HCT116 (cell line): ENCODE results near the gene CCDC40. TPM values are rescaled to one million over a fixed set of nuclear protein-coding genes. Genes with fewer than 3 reads are reported as not detected.

Source experiments
- ATAC-seq: fragments of 200-7000 bp; cut with Tn5 transposase; 2 replicates; pipeline ENCODE4 v1.9.1; 2020; ENCODE audit warnings: mild to moderate bottlenecking, moderate library complexity
- BruUV-seq: library from RNA; stranded (reverse); fragments of 400-500 nt; replicated peaks from 2 replicates; lab custom pipeline; 2021; lab: Mats Ljungman, UMichigan
- CTCF ChIA-PET: fragments of 300-600 bp; sonication (Branson Sonifier 250); formaldehyde crosslinking; loops from one replicate; lab custom pipeline; 2021; ENCODE audit warnings: antibody characterized with exemption; lab: Charles Lee
- POLR2A ChIA-PET: fragments of 300-600, 350-600 bp; sonication (Branson Sonifier 250); formaldehyde crosslinking; loops from one replicate; lab custom pipeline; 2021; ENCODE audit warnings: antibody characterized with exemption; lab: Charles Lee
- RAD21 ChIA-PET, 2 experiments: fragments of 300-600 bp; sonication (Branson Sonifier 250); formaldehyde crosslinking; loops; one replicate each; lab custom pipeline; 2023; ENCODE audit warnings: low total read pairs in 2 of 2; ENCODE audit not compliant: uncharacterized antibody in 2 of 2, unreplicated experiment in 2 of 2, low non-redundant PET in 1 of 2; lab: Charles Lee
- DNase-seq: peaks from one replicate; pipeline ENCODE4 v3.0.0-alpha.2; 2010; ENCODE audit warnings: low read depth, low spot score
- H2AFZ ChIP-seq: fragments of 200-600 bp; shearing (Covaris generic), sonication (generic); 2 replicates; pipeline ENCODE4 v1.6.1; 2017; ENCODE audit warnings: low read depth, mixed run types, mixed read lengths, antibody characterized with exemption, low read length; ENCODE audit not compliant: poor library complexity, severe bottlenecking
- H3K27ac ChIP-seq: 2 replicates; pipeline ENCODE4 v1.5.1; 2012; ENCODE audit warnings: low read depth, low read length
- H3K27me3 ChIP-seq: fragments of 200-600 bp; sonication (generic); 2 replicates; pipeline ENCODE4 v1.6.1; 2016; ENCODE audit warnings: mixed run types, low read length, mixed read lengths; ENCODE audit not compliant: insufficient read depth
- H3K36me3 ChIP-seq, 2 experiments: fragments of 200-500 bp in 1 of 2; fragments of 200-600 bp in 1 of 2; sonication (Bioruptor generic) in 1 of 2; sonication (generic) in 1 of 2; 2 replicates each; pipeline versions ENCODE4 v1.5.1 to v1.6.1; 2014 to 2016; ENCODE audit warnings: low read length in 2 of 2, inconsistent platforms in 1 of 2, mixed read lengths in 1 of 2, mixed run types in 1 of 2; ENCODE audit not compliant: insufficient read depth in 2 of 2, control insufficient read depth in 1 of 2
- H3K4me1 ChIP-seq, 2 experiments: fragments of 200-600 bp in 1 of 2; sonication (generic) in 1 of 2; 2 replicates each; pipeline versions ENCODE4 v1.5.1 to v1.6.1; 2012 to 2017; ENCODE audit warnings: low read length in 2 of 2, inconsistent platforms in 1 of 2, mild to moderate bottlenecking in 1 of 2, mixed read lengths in 1 of 2, mixed run types in 1 of 2, moderate library complexity in 1 of 2; ENCODE audit not compliant: insufficient read depth in 2 of 2, control insufficient read depth in 1 of 2
- H3K4me2 ChIP-seq: fragments of 200-600 bp; sonication (generic); 2 replicates; pipeline ENCODE4 v1.6.1; 2017; ENCODE audit warnings: mixed run types, low read length, mixed read lengths
- H3K4me3 ChIP-seq, 2 experiments: fragments of 200-600 bp in 1 of 2; sonication (generic) in 1 of 2; replicated peaks in 1 of 2; 2 replicates each; pipeline ENCODE4 v1.5.1; 2011 to 2016; ENCODE audit warnings: low read length in 2 of 2, control low read depth in 1 of 2, low read depth in 1 of 2, mild to moderate bottlenecking in 1 of 2, mixed read lengths in 1 of 2, mixed run types in 1 of 2
- H3K79me2 ChIP-seq: fragments of 200-600 bp; sonication (generic); 2 replicates; pipeline ENCODE4 v1.6.1; 2017; ENCODE audit warnings: mild to moderate bottlenecking, mixed run types, low read length, moderate library complexity, mixed read lengths; ENCODE audit not compliant: insufficient read depth
- H3K9ac ChIP-seq: fragments of 200-600 bp; sonication (generic); 2 replicates; pipeline ENCODE4 v1.6.1; 2016; ENCODE audit warnings: low read length, mixed read lengths
- H3K9me2 ChIP-seq: fragments of 200-600 bp; sonication (generic), shearing (Covaris generic); 2 replicates; pipeline ENCODE4 v1.6.1; 2017; ENCODE audit warnings: mixed run types, mild to moderate bottlenecking, moderate library complexity; ENCODE audit not compliant: insufficient read depth
- H3K9me3 ChIP-seq, 2 experiments: fragments of 200-500 bp in 1 of 2; fragments of 200-600 bp in 1 of 2; sonication (Bioruptor generic) in 1 of 2; sonication (generic) in 1 of 2; 2 replicates each; pipeline ENCODE4 v1.6.1; 2014 to 2017; ENCODE audit warnings: low read length in 2 of 2, mixed read lengths in 2 of 2, inconsistent platforms in 1 of 2, low read depth in 1 of 2, mild to moderate bottlenecking in 1 of 2, mixed run types in 1 of 2, moderate library complexity in 1 of 2; ENCODE audit not compliant: control insufficient read depth in 1 of 2, insufficient read depth in 1 of 2
- H4K20me1 ChIP-seq: fragments of 200-600 bp; sonication (generic), shearing (Covaris generic); 2 replicates; pipeline ENCODE4 v1.6.1; 2017; ENCODE audit warnings: mixed run types, mild to moderate bottlenecking, moderate library complexity; ENCODE audit not compliant: insufficient read depth
- CBX3 ChIP-seq: IDR thresholded peaks from 2 replicates; pipeline ENCODE4 v1.6.1; 2012; ENCODE audit warnings: low read depth
- EGR1 ChIP-seq: IDR thresholded peaks from 2 replicates; pipeline ENCODE4 v1.6.1; 2012; ENCODE audit warnings: low read depth
- ELF1 ChIP-seq: IDR thresholded peaks from 2 replicates; pipeline ENCODE4 v1.6.1; 2012; ENCODE audit warnings: low read depth, borderline replicate concordance
- EZH2phosphoT487 ChIP-seq: fragments of 200-600 bp; IDR thresholded peaks from 2 replicates; pipeline ENCODE4 v1.6.1; 2018; ENCODE audit warnings: antibody characterized with exemption, borderline replicate concordance
- RAD21 ChIP-seq: IDR thresholded peaks from 2 replicates; pipeline ENCODE4 v1.6.1; 2012; ENCODE audit warnings: low read depth, mild to moderate bottlenecking
- SP1 ChIP-seq: IDR thresholded peaks from 2 replicates; pipeline ENCODE4 v1.6.1; 2012; ENCODE audit warnings: low read depth
- TCF7L2 ChIP-seq: IDR thresholded peaks from 2 replicates; pipeline ENCODE4 v1.7.0; 2011; ENCODE audit warnings: borderline replicate concordance, inconsistent platforms; ENCODE audit not compliant: insufficient read depth, insufficient read length; ENCODE audit errors: extremely low read depth
- ZNF274 ChIP-seq: fragments of 200-500 bp; sonication (Bioruptor generic); IDR thresholded peaks from 2 replicates; pipeline ENCODE4 v1.6.1; 2014; ENCODE audit warnings: mild to moderate bottlenecking, low read depth, low read length, inconsistent platforms
- intact Hi-C: fragments of 100-400 bp; cut with micrococcal nuclease; formaldehyde crosslinking; loops from 2 replicates; pipeline ENCODE4 v1.10.0; 2022
- total RNA-seq: library from RNA; stranded (reverse); gene quantifications from one replicate; pipeline ENCODE4 v1.2.1, GENCODE V29; 2021; ENCODE audit not compliant: unreplicated experiment
- TF ChIP-seq, protein P1 (sequence below): IDR thresholded peaks from 2 replicates; pipeline ENCODE4 v1.6.1; 2012
- TF ChIP-seq, protein P2 (sequence below): IDR thresholded peaks from 2 replicates; pipeline ENCODE4 v1.6.1; 2012; ENCODE audit warnings: low read depth
- TF ChIP-seq, protein P3 (sequence below): IDR thresholded peaks from 2 replicates; pipeline ENCODE4 v1.6.1; 2011; ENCODE audit warnings: mild to moderate bottlenecking, low read length, moderate library complexity; ENCODE audit not compliant: insufficient replicate concordance; ENCODE audit errors: extremely low read depth

The CCDC40 gene
- total RNA-seq, 1 experiment from 2014 or later = 10.3 TPM

DNA sequence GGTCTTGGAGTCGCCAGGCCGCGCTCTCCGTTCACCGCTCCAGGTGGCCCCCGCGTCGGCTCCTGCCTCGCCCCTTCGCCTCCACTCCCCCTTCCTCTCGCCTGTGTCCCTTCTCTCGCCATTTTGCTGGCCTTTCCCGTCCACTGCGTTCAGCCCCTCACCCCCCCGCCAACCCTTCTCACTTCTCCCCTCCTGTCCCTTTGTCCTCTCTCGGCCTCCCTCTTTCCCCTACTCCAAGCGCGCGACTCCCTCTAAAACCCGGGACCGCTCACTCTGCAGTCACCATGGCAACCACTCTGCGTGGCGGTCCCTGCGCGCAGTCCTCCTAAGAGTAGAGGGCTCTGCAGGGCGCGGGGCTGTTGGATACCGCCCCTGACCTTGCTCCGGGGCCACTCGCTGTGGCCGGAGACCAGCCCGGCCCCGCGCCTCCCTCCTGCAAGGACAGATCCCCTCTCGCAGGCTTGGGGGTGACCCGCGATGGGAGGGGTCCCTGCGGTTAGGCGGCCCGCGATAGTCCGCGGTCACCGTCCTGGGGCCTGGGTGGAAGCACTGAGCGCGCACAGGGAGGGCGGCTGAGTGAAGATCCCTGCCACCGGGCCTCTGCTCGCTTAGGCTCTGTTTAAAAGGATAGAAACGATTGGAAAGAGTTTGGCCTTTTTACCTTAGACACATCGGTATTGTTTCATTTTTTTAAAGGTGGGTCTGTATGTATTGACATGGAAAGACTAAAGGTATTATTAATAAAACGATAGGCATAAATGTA lies 454 bp downstream of the CCDC40 start:
- DNase-seq = no peak

More for the DNA sequence above, 454 bp downstream of the CCDC40 start:
- TF ChIP-seq, protein P1, sequence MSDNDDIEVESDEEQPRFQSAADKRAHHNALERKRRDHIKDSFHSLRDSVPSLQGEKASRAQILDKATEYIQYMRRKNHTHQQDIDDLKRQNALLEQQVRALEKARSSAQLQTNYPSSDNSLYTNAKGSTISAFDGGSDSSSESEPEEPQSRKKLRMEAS = no peak
- no peak for TF ChIP-seq RAD21
- no peak for TF ChIP-seq EZH2phosphoT487
- no peak for TF ChIP-seq SP1
- no peak for TF ChIP-seq ELF1
- TF ChIP-seq ZNF274 = no peak
- TF ChIP-seq TCF7L2 = no peak
- TF ChIP-seq, protein P2, sequence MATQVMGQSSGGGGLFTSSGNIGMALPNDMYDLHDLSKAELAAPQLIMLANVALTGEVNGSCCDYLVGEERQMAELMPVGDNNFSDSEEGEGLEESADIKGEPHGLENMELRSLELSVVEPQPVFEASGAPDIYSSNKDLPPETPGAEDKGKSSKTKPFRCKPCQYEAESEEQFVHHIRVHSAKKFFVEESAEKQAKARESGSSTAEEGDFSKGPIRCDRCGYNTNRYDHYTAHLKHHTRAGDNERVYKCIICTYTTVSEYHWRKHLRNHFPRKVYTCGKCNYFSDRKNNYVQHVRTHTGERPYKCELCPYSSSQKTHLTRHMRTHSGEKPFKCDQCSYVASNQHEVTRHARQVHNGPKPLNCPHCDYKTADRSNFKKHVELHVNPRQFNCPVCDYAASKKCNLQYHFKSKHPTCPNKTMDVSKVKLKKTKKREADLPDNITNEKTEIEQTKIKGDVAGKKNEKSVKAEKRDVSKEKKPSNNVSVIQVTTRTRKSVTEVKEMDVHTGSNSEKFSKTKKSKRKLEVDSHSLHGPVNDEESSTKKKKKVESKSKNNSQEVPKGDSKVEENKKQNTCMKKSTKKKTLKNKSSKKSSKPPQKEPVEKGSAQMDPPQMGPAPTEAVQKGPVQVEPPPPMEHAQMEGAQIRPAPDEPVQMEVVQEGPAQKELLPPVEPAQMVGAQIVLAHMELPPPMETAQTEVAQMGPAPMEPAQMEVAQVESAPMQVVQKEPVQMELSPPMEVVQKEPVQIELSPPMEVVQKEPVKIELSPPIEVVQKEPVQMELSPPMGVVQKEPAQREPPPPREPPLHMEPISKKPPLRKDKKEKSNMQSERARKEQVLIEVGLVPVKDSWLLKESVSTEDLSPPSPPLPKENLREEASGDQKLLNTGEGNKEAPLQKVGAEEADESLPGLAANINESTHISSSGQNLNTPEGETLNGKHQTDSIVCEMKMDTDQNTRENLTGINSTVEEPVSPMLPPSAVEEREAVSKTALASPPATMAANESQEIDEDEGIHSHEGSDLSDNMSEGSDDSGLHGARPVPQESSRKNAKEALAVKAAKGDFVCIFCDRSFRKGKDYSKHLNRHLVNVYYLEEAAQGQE = no peak
- TF ChIP-seq, protein P3, sequence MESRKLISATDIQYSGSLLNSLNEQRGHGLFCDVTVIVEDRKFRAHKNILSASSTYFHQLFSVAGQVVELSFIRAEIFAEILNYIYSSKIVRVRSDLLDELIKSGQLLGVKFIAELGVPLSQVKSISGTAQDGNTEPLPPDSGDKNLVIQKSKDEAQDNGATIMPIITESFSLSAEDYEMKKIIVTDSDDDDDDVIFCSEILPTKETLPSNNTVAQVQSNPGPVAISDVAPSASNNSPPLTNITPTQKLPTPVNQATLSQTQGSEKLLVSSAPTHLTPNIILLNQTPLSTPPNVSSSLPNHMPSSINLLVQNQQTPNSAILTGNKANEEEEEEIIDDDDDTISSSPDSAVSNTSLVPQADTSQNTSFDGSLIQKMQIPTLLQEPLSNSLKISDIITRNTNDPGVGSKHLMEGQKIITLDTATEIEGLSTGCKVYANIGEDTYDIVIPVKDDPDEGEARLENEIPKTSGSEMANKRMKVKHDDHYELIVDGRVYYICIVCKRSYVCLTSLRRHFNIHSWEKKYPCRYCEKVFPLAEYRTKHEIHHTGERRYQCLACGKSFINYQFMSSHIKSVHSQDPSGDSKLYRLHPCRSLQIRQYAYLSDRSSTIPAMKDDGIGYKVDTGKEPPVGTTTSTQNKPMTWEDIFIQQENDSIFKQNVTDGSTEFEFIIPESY = no peak
- TF ChIP-seq EGR1 = no peak
- TF ChIP-seq CBX3 = no peak
- peak overlapping the region; percentile 93 to 96 for H3K4me3 ChIP-seq
- H3K4me2 ChIP-seq = peak overlapping the region; percentile 98
- H3K36me3 ChIP-seq = no peaks in the 10 kb centered on the region
- ChIA-PET POLR2A (no interaction called here), RAD21 (no interaction called here), CTCF (no interaction called here)
- peak overlapping the region; percentile 75; the same call in 1 of the 2 replicates for H3K27ac ChIP-seq
- no peaks in the 10 kb centered on the region for H4K20me1 ChIP-seq
- BruUV-seq = no TSS peak
- H3K4me1 ChIP-seq = peaks cover 6 to 20% of the 10 kb centered on the region in 2 experiments; a peak in 3 of 4 replicates
- H3K27me3 ChIP-seq = no peaks in the 10 kb centered on the region
- H3K9me3 ChIP-seq = no peaks in the 10 kb centered on the region
- H3K9me2 ChIP-seq = no peaks in the 10 kb centered on the region
- intact Hi-C loops = no loop called here
- ATAC-seq = peak; percentile 44
- H2AFZ ChIP-seq = no peak overlapping the region
- 0 out of 2 replicates have a peak, but pooled peaks cover 5% of the 10 kb centered on the region for H3K79me2 ChIP-seq
- peak overlapping the region; percentile 83 for H3K9ac ChIP-seq
